PC-3 (cell line): ENCODE data around the gene TGM4. TPM values are rescaled to one million over a fixed set of nuclear protein-coding genes. Genes with fewer than 3 reads are reported as not detected.

ENCODE experiments used
- ATAC-seq: fragments of 200-7000 bp; cut with Tn5 transposase; 2 replicates; pipeline ENCODE4 v1.9.1; 2020; ENCODE audit warnings: mild to moderate bottlenecking, moderate library complexity
- BruUV-seq: library from RNA; stranded (reverse); fragments of 400-500 nt; replicated peaks from 2 replicates; lab custom pipeline; 2021; lab: Mats Ljungman, UMichigan
- CTCF ChIA-PET: fragments of 300-600 bp; sonication (Branson Sonifier 250); formaldehyde crosslinking; loops from one replicate; lab custom pipeline; 2022; ENCODE audit warnings: antibody characterized with exemption; lab: Charles Lee
- POLR2A ChIA-PET: fragments of 300-600 bp; sonication (Branson Sonifier 250); formaldehyde crosslinking; loops from one replicate; lab custom pipeline; 2022; ENCODE audit warnings: antibody characterized with exemption; ENCODE audit not compliant: unreplicated experiment; lab: Charles Lee
- DNase-seq: peaks from one replicate; pipeline ENCODE4 v3.0.0-alpha.2; 2015
- H2AFZ ChIP-seq: fragments of 300-600 bp; sonication (generic); 2 replicates; pipeline ENCODE4 v1.6.0; 2016; ENCODE audit warnings: antibody characterized with exemption, low read length
- H3F3A ChIP-seq: fragments of 300-600 bp; sonication (generic); one replicate; pipeline ENCODE4 v1.6.0; 2017; ENCODE audit warnings: antibody characterized with exemption, low read length, control low read depth, mild to moderate bottlenecking; ENCODE audit not compliant: unreplicated experiment
- H3K27ac ChIP-seq: fragments of 300-600 bp; sonication (generic); 2 replicates; pipeline ENCODE4 v1.5.1; 2016; ENCODE audit warnings: mild to moderate bottlenecking, low read length
- H3K27me3 ChIP-seq: fragments of 300-600 bp; sonication (generic); 2 replicates; pipeline ENCODE4 v1.6.1; 2016; ENCODE audit warnings: low read length, mixed read lengths
- H3K36me3 ChIP-seq: fragments of 300-600 bp; sonication (generic); 2 replicates; pipeline ENCODE4 v1.6.1; 2016; ENCODE audit warnings: low read depth, mixed run types, low read length, mixed read lengths
- H3K4me1 ChIP-seq: fragments of 300-600 bp; sonication (generic); 2 replicates; pipeline ENCODE4 v1.5.1; 2016; ENCODE audit warnings: low read length; ENCODE audit not compliant: insufficient read depth
- H3K4me2 ChIP-seq: fragments of 300-600 bp; sonication (generic); 2 replicates; pipeline ENCODE4 v1.6.0; 2016; ENCODE audit warnings: low read length
- H3K4me3 ChIP-seq: fragments of 300-600 bp; sonication (generic); 2 replicates; pipeline ENCODE4 v1.5.1; 2016; ENCODE audit warnings: mild to moderate bottlenecking, low read length, mixed read lengths
- H3K79me2 ChIP-seq: fragments of 300-600 bp; sonication (generic); 2 replicates; pipeline ENCODE4 v1.6.1; 2017; ENCODE audit warnings: low read length, mixed read lengths
- H3K9ac ChIP-seq: fragments of 300-600 bp; sonication (generic); 2 replicates; pipeline ENCODE4 v1.6.0; 2016; ENCODE audit warnings: mild to moderate bottlenecking, low read length
- H3K9me2 ChIP-seq: fragments of 300-600 bp; sonication (generic); replicated peaks from 2 replicates; pipeline ENCODE4 v1.6.1; 2016; ENCODE audit warnings: mixed run types, low read length, mixed read lengths
- H3K9me3 ChIP-seq: fragments of 300-600 bp; sonication (generic); 2 replicates; pipeline ENCODE4 v1.6.1; 2016; ENCODE audit warnings: low read length, mixed read lengths
- H4K20me1 ChIP-seq: fragments of 300-600 bp; sonication (generic); 2 replicates; pipeline ENCODE4 v1.6.1; 2016; ENCODE audit warnings: low read length, mixed read lengths
- EZH2 ChIP-seq: fragments of 300-600 bp; sonication (generic); IDR thresholded peaks from one replicate; pipeline ENCODE4 v1.6.1; 2017; ENCODE audit warnings: antibody characterized with exemption, mild to moderate bottlenecking, low read length; ENCODE audit not compliant: unreplicated experiment
- EZH2phosphoT487 ChIP-seq: fragments of 300-600 bp; sonication (generic); IDR thresholded peaks from 2 replicates; pipeline ENCODE4 v1.6.1; 2018; ENCODE audit warnings: mild to moderate bottlenecking, antibody characterized with exemption, low read length, borderline replicate concordance
- intact Hi-C: fragments of 100-400 bp; cut with micrococcal nuclease; formaldehyde crosslinking; loops from 2 replicates; pipeline ENCODE4 v1.9.0; 2023
- total RNA-seq: library from RNA; depleted of rRNA; stranded (reverse); fragments of >200 nt; gene quantifications from 2 replicates; pipeline ENCODE4 v1.2.3, GENCODE V29; 2014
- TF ChIP-seq, protein P1 (sequence below): fragments of 300-600 bp; sonication (generic); conservative IDR thresholded peaks from 2 replicates; pipeline ENCODE4 v1.5.1; 2017; ENCODE audit warnings: antibody characterized with exemption, low read depth, mild to moderate bottlenecking, low read length

TGM4 gene
- total RNA-seq, 1 experiment from 2014 or later = 1.2 TPM

DNA sequence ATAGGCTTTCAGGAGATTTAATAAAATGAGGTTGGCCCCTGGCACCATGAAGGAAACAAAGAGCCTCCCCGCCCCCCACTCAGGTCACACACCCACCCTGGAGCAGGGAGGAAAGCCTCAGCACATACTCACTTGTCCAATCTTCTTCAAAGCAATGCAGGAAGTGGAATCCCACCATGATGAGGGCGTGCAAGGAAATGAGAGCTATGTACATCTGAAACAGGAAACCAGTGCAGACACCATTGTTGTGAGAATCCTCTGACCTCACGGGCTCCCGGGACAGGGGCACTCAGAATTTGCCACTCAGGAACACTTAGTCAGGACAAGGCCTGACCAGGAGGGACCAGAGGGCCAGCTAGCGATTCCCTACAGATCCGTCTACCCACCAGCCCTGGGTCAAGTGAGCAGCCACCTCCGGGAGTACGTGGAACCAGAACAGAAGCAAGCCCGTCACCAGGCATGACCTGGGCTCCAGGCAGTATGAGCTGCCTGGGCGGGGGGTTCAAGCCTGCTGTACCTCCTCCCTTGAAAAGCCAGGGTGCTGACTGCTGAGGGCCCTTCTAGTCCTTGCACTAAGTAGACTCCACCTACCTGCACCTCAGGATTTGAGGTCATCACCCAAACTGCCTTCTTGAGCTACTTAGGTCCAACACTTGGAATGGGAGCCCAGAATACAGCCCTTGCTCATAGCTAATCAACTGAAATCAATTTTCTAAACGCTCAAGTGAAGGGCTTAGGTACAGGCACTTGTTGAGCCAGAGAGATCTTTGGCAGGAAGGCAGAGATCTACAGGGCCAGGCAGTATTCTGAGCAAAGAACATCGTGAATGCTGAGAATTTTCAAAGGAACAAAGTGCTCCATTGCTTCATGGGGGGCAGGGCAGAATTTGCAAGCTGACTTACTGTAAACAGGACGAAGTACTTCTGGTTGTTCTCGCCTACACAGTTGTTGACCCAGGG, 58.9 kb downstream of the TGM4 start:
- POLR2A ChIA-PET = no interaction called here
- TF ChIP-seq, protein P1, sequence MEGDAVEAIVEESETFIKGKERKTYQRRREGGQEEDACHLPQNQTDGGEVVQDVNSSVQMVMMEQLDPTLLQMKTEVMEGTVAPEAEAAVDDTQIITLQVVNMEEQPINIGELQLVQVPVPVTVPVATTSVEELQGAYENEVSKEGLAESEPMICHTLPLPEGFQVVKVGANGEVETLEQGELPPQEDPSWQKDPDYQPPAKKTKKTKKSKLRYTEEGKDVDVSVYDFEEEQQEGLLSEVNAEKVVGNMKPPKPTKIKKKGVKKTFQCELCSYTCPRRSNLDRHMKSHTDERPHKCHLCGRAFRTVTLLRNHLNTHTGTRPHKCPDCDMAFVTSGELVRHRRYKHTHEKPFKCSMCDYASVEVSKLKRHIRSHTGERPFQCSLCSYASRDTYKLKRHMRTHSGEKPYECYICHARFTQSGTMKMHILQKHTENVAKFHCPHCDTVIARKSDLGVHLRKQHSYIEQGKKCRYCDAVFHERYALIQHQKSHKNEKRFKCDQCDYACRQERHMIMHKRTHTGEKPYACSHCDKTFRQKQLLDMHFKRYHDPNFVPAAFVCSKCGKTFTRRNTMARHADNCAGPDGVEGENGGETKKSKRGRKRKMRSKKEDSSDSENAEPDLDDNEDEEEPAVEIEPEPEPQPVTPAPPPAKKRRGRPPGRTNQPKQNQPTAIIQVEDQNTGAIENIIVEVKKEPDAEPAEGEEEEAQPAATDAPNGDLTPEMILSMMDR = no peak
- TF ChIP-seq EZH2phosphoT487 (no peak), EZH2 (no peak)

DNA sequence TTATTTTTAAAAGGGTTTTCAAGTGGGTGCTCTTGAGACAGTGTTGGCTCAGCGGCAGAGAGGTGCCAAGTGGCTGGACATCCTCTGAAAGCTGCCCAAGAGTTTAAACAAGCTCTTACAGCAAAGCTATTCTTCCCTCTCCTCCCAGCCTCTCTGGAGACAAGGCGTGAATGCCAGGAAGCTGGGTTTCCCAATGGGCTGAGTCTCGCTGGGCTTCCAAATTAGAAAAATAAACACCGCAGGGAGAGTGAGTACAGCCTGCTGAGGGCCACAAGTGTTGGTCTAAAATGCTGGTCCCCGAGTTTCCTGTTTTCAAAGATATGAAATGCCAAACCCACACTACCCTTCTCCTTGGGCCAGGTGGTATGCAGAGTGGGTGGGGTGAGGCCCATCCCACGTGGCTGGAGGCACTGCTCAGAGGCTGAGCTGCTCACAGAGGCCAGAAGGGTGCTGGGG, 65.2 kb downstream of the TGM4 start:
- H3K36me3 ChIP-seq = peaks cover 26% of the 10 kb centered on the region
- no peak overlapping the region for H3K4me3 ChIP-seq
- ChIA-PET CTCF (no interaction called here), POLR2A (no interaction called here)
- no peak for TF ChIP-seq EZH2phosphoT487
- TF ChIP-seq, protein P1 = no peak
- no peak for TF ChIP-seq EZH2
- H3K27me3 ChIP-seq = no peaks in the 10 kb centered on the region
- DNase-seq (no peak), ATAC-seq (no peak)
- H3K4me2 ChIP-seq = no peak overlapping the region
- H3K4me1 ChIP-seq = peaks cover 15% of the 10 kb centered on the region
- no peaks in the 10 kb centered on the region for H3K9me3 ChIP-seq
- no peaks in the 10 kb centered on the region for H3K9me2 ChIP-seq
- H3K79me2 ChIP-seq = peaks cover 18% of the 10 kb centered on the region
- H3F3A ChIP-seq = no peaks in the 10 kb centered on the region
- intact Hi-C loops = loop anchor here (5.0 kb wide), 1 partner anchor 38 kb away; the partner anchor contains the start of genes EXOSC7 and ZDHHC3
- BruUV-seq = no TSS peak
- H4K20me1 ChIP-seq = peaks cover 8% of the 10 kb centered on the region; the same call in 1 of the 2 replicates
- no peak overlapping the region for H2AFZ ChIP-seq
- no peak overlapping the region for H3K27ac ChIP-seq
- H3K9ac ChIP-seq = no peak overlapping the region

More for the DNA sequence above, 58.9 kb downstream of the TGM4 start:
- no peak for DNase-seq
- intact Hi-C loops = no loop called here
- no peak for ATAC-seq
- no peaks in the 10 kb centered on the region for H3K9me2 ChIP-seq
- 0 out of 2 replicates have a peak, but pooled peaks cover 3% of the 10 kb centered on the region for H3K79me2 ChIP-seq
- CTCF ChIA-PET = no interaction called here
- no peak overlapping the region for H2AFZ ChIP-seq
- H4K20me1 ChIP-seq = no peaks in the 10 kb centered on the region
- H3K4me3 ChIP-seq = no peak overlapping the region
- no peaks in the 10 kb centered on the region for H3K9me3 ChIP-seq
- H3K4me2 ChIP-seq = no peak overlapping the region
- H3F3A ChIP-seq = no peaks in the 10 kb centered on the region
- H3K27me3 ChIP-seq = no peaks in the 10 kb centered on the region
- no TSS peak for BruUV-seq
- H3K9ac ChIP-seq = no peak overlapping the region
- no peaks in the 10 kb centered on the region for H3K4me1 ChIP-seq
- H3K36me3 ChIP-seq = peaks cover 26% of the 10 kb centered on the region; the same call in 1 of the 2 replicates
- no peak overlapping the region for H3K27ac ChIP-seq
